Mucosa of gallbladder (tissue), 1 donor: ENCODE data around the gene MEF2A. TPM values are rescaled to one million over a fixed set of nuclear protein-coding genes. Genes with fewer than 3 reads are reported as not detected.

Experiments
- DNase-seq: peaks from one replicate; pipeline ENCODE4 v3.0.0-alpha.2; 2020; ENCODE audit warnings: low spot score
- total RNA-seq: library from RNA; stranded (reverse); gene quantifications from one replicate; pipeline ENCODE4 v1.2.1, GENCODE V29; 2021
- donor health status: DM: no; HTN: no; CAD: no.

MEF2A gene
- total RNA-seq, 1 donor from 2014 or later, result 50.6 TPM

DNA sequence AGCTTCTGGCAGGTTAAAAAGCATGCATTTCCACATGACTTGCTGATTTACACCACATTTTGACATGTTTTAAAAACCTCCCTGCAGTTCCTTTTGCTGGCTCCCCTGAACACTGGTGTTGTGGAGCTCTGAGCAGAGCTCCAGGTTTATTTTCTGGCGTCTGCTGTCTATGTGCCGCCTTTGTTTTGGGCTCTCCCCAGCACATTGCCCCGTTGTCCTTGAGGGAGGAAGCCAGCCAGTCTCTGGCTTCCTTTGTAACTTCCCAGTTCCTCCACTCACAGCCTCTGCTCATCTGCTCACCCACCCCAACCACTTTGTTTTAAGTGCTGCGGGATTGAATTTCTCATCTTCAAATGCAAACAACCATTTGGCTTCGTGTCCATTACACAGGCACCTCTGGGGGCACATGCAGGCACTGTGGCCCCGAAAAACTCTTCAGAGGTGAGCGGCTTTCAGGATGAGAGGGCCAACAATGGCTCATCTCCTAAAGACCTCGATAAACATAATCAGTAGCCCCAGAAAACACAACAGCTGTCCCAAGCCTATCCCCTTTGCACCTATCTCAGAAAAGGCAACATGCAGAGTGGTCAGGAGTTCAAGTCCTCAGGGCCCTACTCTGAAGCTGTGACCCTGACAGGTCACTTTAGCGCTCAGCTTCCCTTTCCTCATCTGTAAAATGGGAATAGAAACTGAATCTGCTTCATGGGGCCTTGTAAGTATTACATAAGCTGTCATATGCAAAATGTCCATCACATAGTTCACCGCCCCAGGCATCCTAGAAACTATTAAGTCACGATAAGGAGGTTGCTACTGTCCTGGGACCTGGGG, 1.3 kb upstream of the MEF2A start:
- DNase-seq, result peak; percentile 18

GRCh38 chr15:99565049-99565298, 810 bp upstream of the MEF2A start:
- DNase-seq, result no peak

DNA sequence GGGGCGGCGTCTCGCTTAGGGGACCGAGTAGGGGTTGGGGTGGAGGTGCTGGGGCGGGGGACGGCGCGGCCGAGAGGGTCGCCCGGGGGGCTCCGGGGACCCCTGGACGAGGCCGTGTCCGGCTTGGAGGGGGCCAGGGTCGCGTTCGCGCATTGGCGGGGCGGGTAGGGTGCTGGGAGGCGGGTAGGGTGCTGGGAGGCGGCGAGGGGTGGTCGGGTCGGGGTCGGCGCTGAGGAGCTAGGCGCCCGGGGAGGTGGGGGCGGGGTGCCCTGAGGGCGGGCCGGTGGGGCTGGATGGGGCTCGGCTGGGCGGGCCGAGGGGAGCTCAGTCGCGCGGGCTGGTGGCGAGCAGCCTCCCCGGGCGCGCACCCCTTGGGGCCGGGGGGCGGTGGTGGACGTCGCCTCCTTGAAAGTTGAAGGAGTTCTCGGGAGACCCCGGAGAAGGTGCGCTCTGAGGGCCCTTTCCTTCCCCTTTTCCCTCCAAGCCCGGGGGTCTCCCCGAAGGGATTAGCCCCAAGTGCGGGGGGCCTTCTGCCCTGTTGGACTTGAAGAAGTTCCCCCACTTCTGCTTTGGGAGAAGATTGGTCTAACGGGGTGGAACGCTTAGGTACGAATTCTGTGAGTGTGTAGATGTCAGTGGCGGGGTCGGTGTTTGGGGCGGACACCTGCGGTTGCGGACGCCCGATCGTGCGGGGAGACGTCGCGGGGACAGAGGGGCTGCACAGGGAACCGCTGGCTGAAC, 543 bp downstream of the MEF2A start:
- no peak for DNase-seq

DNA sequence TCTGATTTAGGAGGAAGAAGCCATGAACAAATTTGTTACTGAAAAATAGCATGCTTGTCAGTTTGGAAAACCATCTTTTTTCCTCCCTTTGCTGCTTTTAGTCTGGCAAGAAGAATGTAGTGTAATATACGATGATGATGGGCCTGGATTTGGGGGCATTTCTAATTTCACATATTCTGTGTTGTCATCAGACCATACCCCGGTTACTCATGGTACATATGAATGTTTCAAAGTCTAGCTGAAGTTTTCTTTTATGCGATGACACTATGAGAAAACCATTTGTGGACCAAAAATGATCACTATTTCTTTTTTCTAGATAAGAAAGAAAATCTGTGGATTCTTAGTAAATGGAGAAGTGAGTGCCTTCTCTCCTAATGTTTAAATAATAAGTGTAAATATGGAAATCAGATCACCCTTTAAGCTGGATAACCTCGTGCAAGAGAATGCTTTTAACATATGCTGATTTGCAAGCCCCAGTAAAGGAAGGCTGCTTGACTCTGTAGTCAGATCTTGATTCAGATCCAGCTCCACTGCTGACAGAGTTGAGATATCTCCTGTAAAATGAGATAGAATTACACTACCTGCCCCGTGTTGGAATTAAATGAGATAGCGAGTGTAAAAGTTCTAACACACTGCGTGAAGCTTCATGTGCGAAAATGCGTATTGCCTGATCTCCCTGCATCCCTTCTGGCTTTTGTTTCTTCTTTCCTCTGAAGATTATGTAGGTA, 3.0 kb downstream of the MEF2A start:
- no peak for DNase-seq

GRCh38 chr15:99571299-99571698, 5.5 kb downstream of the MEF2A start:
- no peak for DNase-seq

DNA sequence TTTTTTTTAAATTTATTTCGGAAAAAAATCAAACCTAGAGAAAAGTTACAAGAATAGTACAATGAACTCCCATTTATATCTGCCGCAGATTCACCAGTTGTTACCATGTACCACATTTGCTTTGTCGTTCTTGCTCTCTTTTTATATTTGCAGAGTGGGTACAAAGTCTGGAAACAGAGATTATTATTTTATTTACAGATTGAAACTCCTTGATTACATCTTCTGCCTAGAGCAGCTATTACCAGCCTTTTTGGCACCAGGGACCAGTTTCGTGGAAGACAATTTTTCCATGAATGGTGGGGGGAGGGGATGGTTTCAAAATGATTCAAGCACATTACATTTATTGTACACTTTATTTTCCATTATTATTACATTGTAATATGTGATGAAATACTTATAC, 8.3 kb downstream of the MEF2A start:
- DNase-seq, result no peak

GRCh38 chr15:99574502-99574901, 8.7 kb downstream of the MEF2A start:
- DNase-seq, result no peak

DNA sequence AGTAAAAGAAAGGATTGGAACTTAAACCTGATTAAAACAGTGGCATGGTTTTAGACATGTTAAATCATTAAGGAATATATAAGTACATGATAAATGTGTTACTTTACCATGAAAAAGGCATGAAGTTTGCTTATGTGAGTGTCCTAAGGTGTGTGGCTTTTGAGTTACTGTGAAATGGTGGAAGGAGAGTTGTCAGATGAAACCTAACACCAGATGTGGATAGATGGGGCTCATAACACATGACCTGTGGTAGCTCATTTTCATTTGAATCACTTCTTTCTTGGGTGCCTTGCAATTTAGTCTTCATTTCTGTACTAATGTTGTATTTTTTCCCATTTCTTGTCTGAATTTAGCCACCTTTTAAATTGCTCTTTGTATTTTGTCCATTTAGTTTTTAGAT, 13.0 kb downstream of the MEF2A start:
- DNase-seq, result no peak

GRCh38 chr15:99580076-99580475, 14.3 kb downstream of the MEF2A start:
- no peak for DNase-seq

DNA sequence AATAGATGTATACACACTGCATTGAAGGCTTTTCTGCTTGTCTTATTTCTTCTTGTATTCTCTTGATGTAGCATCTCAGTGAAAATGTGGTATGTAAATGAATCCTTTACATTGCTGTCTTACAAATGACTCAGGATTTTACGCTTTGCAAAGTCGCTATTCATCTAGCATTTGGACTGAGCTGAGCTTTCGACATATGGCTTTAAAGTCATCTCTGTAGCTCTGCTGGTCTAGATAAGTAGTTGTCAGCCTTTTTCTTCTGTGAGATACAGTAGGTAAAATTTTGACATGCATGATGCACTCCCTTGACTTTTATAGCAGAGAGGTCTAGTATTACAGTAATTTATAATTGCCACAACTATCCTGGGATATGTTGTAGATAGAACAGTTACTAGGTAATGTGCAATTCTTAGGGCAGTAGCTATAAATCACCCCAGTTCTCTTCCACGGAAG, 16.8 kb downstream of the MEF2A start:
- no peak for DNase-seq

GRCh38 chr15:99584081-99584600, 18.4 kb downstream of the MEF2A start:
- no peak for DNase-seq

- DNase-seq, result no peak
Observed at GRCh38 chr15:99586121-99586520, 20.3 kb downstream of the MEF2A start.

- no peak for DNase-seq
Observed at GRCh38 chr15:99589801-99590200, 24.0 kb downstream of the MEF2A start.

DNA sequence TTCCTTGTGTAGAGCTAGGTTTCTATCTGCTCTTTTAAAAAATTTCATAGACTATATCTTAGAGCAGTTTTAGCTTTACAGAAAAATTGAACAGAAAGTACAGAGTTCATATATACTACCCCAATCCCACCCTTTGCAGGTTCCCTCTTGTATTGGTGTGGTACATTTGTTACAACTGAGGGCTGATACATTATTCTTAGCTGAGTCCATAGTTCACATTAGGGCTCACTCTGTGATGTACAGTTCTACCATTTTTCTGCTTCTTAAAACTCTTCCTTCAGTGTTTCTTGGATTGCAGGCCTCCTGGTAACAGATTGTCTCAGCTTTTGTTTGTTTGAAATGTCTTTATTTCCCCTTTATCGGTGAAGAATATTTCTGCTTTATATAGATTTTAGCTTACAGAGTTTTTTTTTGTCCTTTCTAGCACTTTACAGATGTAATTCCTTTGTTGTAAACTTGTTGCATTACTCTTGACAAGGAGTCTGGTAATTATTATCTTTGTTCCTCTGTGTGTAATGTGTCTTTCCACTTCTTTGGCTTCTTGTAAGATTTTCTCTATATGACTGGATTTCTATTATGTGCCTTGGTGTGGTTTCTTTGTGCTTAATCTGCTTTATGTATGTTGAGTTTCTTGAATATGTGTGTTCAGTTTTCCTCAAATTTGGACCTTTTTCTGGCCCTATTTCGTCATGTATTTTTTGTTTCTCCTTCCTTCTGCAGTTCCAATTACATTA, 25.3 kb downstream of the MEF2A start:
- no peak for DNase-seq

DNA sequence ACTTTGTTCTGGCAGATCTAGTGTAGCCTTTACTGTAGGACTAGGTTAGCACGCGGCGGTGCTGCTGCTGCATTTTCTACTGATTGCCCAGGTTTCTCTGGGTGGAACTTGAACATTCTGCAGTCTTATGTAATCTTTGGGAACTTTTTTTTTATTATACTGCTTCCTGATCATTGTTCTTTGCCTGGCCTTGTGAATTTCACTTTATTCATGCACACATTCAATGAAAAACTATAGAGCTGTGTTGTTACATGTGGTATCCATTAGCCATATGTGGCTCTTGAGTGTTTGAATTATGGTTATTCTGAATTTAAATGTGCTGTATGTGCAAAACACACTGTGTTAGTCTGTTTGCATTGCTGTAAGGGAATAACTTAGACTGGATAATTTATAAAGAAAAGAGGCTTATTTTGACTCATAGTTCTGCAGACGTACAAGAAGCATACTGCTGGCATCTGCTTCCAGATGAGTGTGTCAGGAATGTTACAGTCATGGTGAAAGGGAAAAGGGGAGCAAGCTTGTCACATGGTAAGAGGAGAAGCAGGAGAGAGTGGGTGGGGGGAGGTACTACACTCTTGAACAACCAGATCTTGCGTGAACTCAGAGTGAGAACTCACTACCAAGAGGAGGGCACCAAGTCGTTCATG, 26.5 kb downstream of the MEF2A start:
- no peak for DNase-seq

DNA sequence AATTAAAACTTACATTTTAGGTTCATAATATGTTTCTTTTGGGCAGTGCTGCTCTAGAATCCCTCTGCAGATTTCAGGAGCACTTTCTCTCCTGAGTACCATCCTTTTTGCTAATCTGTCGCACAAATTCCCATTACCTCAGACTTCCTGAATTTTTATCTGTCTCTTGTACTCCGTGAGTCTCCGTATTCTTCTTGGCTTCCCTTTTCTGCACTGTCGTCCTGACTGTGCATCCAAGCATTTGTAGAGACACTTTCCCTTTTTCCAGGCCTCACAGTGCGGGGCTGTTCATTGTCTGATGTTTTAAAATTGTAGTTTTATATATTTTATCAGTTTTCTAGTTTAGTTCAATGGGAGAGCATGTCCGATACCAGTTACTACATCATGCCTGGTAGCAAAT, 27.3 kb downstream of the MEF2A start:
- DNase-seq, result no peak

- DNase-seq, result no peak
Observed at GRCh38 chr15:99594916-99595315, 29.1 kb downstream of the MEF2A start.

DNA sequence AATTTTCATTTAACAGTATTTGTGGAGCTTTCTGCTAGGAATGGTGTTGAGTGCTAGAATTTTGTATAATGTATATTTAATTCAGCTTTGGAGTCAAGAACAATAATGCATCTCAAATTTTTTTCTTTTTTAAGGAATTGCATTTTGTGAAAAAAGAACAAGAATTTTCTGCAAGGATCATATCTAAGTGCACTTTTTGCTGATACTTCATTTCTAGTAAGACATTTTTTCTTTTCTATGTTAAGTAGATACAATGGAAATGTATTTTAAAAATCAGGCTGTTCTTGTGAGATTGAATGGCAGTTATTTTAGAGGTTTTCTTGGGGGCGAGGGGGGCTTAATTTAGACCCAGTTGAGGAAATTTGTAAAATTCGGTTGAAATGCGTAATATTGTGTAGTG, 32.5 kb downstream of the MEF2A start:
- DNase-seq, result no peak

GRCh38 chr15:99603828-99604227, 38.0 kb downstream of the MEF2A start:
- no peak for DNase-seq

GRCh38 chr15:99604865-99605264, 39.1 kb downstream of the MEF2A start:
- no peak for DNase-seq

DNA sequence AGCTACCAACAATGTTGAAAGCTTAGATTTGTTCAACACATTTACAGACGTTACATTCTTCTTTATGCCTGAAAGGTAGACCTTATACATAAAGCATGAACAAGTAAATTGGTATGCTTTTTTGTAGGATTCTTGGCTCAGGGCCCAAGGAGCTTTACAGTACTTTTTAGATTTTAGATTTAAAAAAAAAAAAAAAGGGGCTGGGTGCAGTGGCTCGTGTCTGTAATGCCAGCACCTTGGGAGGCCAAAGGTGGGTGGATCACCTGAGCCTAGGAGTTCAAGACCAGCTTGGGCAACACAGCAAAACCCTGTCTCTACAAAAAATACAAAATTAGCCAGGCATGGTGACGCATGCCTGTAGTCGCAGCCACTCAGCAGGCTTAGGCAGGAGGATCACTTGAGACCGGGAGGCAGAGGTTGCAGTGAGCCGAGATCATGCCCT, 39.7 kb downstream of the MEF2A start:
- DNase-seq, result no peak
